Left lung (tissue), 10 donors: ENCODE data around the gene XPC. TPM values are rescaled to one million over a fixed set of nuclear protein-coding genes. Genes with fewer than 3 reads are reported as not detected.

ENCODE experiments used
- ATAC-seq: fragments of 200-7000 bp; cut with Tn5 transposase; one replicate; pipeline ENCODE4 v1.9.1; 2020; ENCODE audit warnings: moderate library complexity
- DNase-seq, 4 donors: peaks; one replicate each; pipeline ENCODE4 v3.0.0-alpha.2; 2013 to 2020
- H3K27ac ChIP-seq, 2 donors: fragments of 200-600 bp; sonication (generic) in 1 of 2; one replicate each; pipeline versions ENCODE4 v1.5.0 to v1.8.0; 2020 to 2021
- H3K27me3 ChIP-seq, 2 donors: fragments of 200-600 bp; sonication (generic) in 1 of 2; one replicate each; pipeline versions ENCODE4 v1.5.0 to v1.8.0; 2020 to 2021
- H3K36me3 ChIP-seq, 2 donors: fragments of 200-600 bp; sonication (generic) in 1 of 2; one replicate each; pipeline versions ENCODE4 v1.5.0 to v1.8.0; 2020 to 2021
- H3K4me1 ChIP-seq, 2 donors: fragments of 200-600 bp; one replicate each; pipeline ENCODE4 v1.8.0; 2021
- H3K4me3 ChIP-seq, 2 donors: fragments of 200-600 bp; sonication (generic) in 1 of 2; one replicate each; pipeline versions ENCODE4 v1.5.0 to v1.8.0; 2020 to 2021; ENCODE audit warnings: mild to moderate bottlenecking in 1 of 2
- H3K9me3 ChIP-seq, 2 donors: fragments of 200-600 bp; sonication (generic) in 1 of 2; one replicate each; pipeline versions ENCODE4 v1.5.0 to v1.8.0; 2020 to 2021
- intact Hi-C, 2 donors: fragments of 100-400 bp; cut with DNase I; formaldehyde crosslinking; loops; one replicate each; pipeline versions ENCODE4 v1.11.2 to v1.14.2; 2022
- polyA plus RNA-seq, 6 donors: library from polyadenylated mRNA; unstranded; fragments of 120-200 nt; gene quantifications; one replicate each; pipeline ENCODE4 v1.2.1, GENCODE V29; 2013; ENCODE audit not compliant: insufficient read length in 6 of 6
- total RNA-seq, 2 donors: library from RNA; stranded (reverse); fragmentation: NEBNext Ultra II Directional; extraction: Animal tissue kit (Norgen Biotek cat#: 25700); gene quantifications; one replicate each; pipeline ENCODE4 v1.2.1, GENCODE V29; 2021
- TF ChIP-seq, protein P1 (sequence below), 2 donors: fragments of 200-600 bp; sonication (generic) in 1 of 2; IDR thresholded peaks; one replicate each; pipeline versions ENCODE4 v1.5.0 to v1.8.0; 2021; ENCODE audit warnings: antibody characterized with exemption in 2 of 2
- donor health status: DM: no; HTN: yes; CAD: no.
- donor health status: DM: no; HTN: no; CAD: no.

Gene XPC
- total and polyA plus RNA-seq, 8 donors = 23.9 to 47.6 (median 43.2) TPM

- Histone ChIP-seq H3K36me3 (peaks cover 0 to 19% of the 10 kb centered on the region in 2 donors), H3K27me3 (no peaks in the 10 kb centered on the region), H3K4me3 (no peak overlapping the region), H3K9me3 (no peaks in the 10 kb centered on the region), H3K4me1 (peaks cover 17 to 28% of the 10 kb centered on the region in 2 donors), H3K27ac (no peak overlapping the region)
- ATAC-seq (no peak), DNase-seq (no peak)
- intact Hi-C loops = loop anchor here in 1 of 2 donors (5.0 kb wide), 1 partner anchor 269 kb away; no protein-coding TSS in a partner anchor
- TF ChIP-seq, protein P1, sequence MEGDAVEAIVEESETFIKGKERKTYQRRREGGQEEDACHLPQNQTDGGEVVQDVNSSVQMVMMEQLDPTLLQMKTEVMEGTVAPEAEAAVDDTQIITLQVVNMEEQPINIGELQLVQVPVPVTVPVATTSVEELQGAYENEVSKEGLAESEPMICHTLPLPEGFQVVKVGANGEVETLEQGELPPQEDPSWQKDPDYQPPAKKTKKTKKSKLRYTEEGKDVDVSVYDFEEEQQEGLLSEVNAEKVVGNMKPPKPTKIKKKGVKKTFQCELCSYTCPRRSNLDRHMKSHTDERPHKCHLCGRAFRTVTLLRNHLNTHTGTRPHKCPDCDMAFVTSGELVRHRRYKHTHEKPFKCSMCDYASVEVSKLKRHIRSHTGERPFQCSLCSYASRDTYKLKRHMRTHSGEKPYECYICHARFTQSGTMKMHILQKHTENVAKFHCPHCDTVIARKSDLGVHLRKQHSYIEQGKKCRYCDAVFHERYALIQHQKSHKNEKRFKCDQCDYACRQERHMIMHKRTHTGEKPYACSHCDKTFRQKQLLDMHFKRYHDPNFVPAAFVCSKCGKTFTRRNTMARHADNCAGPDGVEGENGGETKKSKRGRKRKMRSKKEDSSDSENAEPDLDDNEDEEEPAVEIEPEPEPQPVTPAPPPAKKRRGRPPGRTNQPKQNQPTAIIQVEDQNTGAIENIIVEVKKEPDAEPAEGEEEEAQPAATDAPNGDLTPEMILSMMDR (IDR thresholded peaks at IDR 0.05) = no peak
Measured at GRCh38 chr3:14202874-14203520, 24.6 kb upstream of the XPC start.

- TF ChIP-seq, protein P1 (IDR thresholded peaks at IDR 0.05) = no peak
- peaks cover 0 to 27% of the 10 kb centered on the region in 2 donors for H3K36me3 ChIP-seq
- no peak for DNase-seq
- no peaks in the 10 kb centered on the region for H3K9me3 ChIP-seq
- intact Hi-C loops = loop anchor here in 1 of 2 donors (5.0 kb wide), 1 partner anchor 270 kb away; no protein-coding TSS in a partner anchor
- no peak overlapping the region for H3K4me3 ChIP-seq
- no peak overlapping the region for H3K27ac ChIP-seq
- peak; percentile 17 for ATAC-seq
- H3K27me3 ChIP-seq = no peaks in the 10 kb centered on the region
- H3K4me1 ChIP-seq = peaks cover 17 to 28% of the 10 kb centered on the region in 2 donors
Measured at GRCh38 chr3:14201940-14202684, 23.7 kb upstream of the XPC start.

GRCh38 chr3:14200841-14201240 is 22.4 kb upstream of the XPC start:
- Histone ChIP-seq H3K27ac (no peak overlapping the region), H3K9me3 (no peaks in the 10 kb centered on the region), H3K36me3 (peaks cover 0 to 30% of the 10 kb centered on the region in 2 donors), H3K4me1 (peaks cover 17 to 28% of the 10 kb centered on the region in 2 donors), H3K27me3 (no peaks in the 10 kb centered on the region), H3K4me3 (no peak overlapping the region)
- intact Hi-C loops = loop anchor here in 1 of 2 donors (5.0 kb wide), 1 partner anchor 271 kb away; no protein-coding TSS in a partner anchor
- TF ChIP-seq, protein P1 (IDR thresholded peaks at IDR 0.05) = no peak
- DNase-seq (no peak), ATAC-seq (no peak)

- TF ChIP-seq, protein P1 (IDR thresholded peaks at IDR 0.05) = no peak
- Histone ChIP-seq H3K36me3 (peaks cover 0 to 30% of the 10 kb centered on the region in 2 donors), H3K4me3 (no peak overlapping the region), H3K9me3 (no peaks in the 10 kb centered on the region), H3K4me1 (peaks cover 17 to 28% of the 10 kb centered on the region in 2 donors), H3K27me3 (no peaks in the 10 kb centered on the region), H3K27ac (no peak overlapping the region)
- intact Hi-C loops = loop anchor here in 1 of 2 donors (5.0 kb wide), 1 partner anchor 272 kb away; no protein-coding TSS in a partner anchor
- ATAC-seq = peak; percentile 4
- DNase-seq = no peak
Measured at GRCh38 chr3:14200276-14200675, 21.9 kb upstream of the XPC start.

- Histone ChIP-seq H3K36me3 (peaks cover 0 to 30% of the 10 kb centered on the region in 2 donors), H3K9me3 (no peaks in the 10 kb centered on the region), H3K27ac (no peak overlapping the region), H3K4me1 (peaks cover 15 to 23% of the 10 kb centered on the region in 2 donors), H3K27me3 (no peaks in the 10 kb centered on the region), H3K4me3 (no peak overlapping the region)
- no peak for DNase-seq
- TF ChIP-seq, protein P1 (IDR thresholded peaks at IDR 0.05) = no peak
- ATAC-seq = no peak
- intact Hi-C loops = loop anchor here in 1 of 2 donors (5.0 kb wide), 1 partner anchor 273 kb away; no protein-coding TSS in a partner anchor
Measured at GRCh38 chr3:14199641-14200040, 21.2 kb upstream of the XPC start.
